HL-60 (cell line): ENCODE measurements around the gene TGFBR1.

Experiments
- DNase-seq, 2 experiments: peaks; one replicate each; pipeline ENCODE4 v3.0.0-alpha.2; 2010 to 2020; ENCODE audit warnings: low read depth in 1 of 2, low spot score in 1 of 2
- H3K27ac ChIP-seq: fragments of 250-450 bp; sonication (Bioruptor Pico); replicated peaks from 2 replicates; pipeline ENCODE4 v1.5.1; 2020; ENCODE audit warnings: mild to moderate bottlenecking, moderate library complexity
- H3K27me3 ChIP-seq: fragments of 250-450 bp; sonication (Bioruptor Pico); 2 replicates; pipeline ENCODE4 v1.5.1; 2021; ENCODE audit warnings: mild to moderate bottlenecking, moderate library complexity; ENCODE audit not compliant: insufficient read depth, poor library complexity, severe bottlenecking
- H3K4me3 ChIP-seq: replicated peaks from 2 replicates; pipeline ENCODE4 v1.5.1; 2011; ENCODE audit warnings: mild to moderate bottlenecking, control low read depth, low read length; ENCODE audit not compliant: insufficient read depth
- CTCF ChIP-seq: IDR thresholded peaks from one replicate; pipeline ENCODE4 v1.5.1; 2011; ENCODE audit warnings: low read length, control low read depth, inconsistent platforms; ENCODE audit not compliant: insufficient read depth
- GABPA ChIP-seq: IDR thresholded peaks from 2 replicates; pipeline ENCODE4 v1.6.1; 2012; ENCODE audit warnings: low read depth
- POLR2AphosphoS5 ChIP-seq: IDR thresholded peaks from 2 replicates; pipeline ENCODE4 v1.6.1; 2012; ENCODE audit warnings: low read depth
- REST ChIP-seq: IDR thresholded peaks from 2 replicates; pipeline ENCODE4 v1.6.1; 2012; ENCODE audit warnings: low read depth; ENCODE audit not compliant: insufficient replicate concordance
- SPI1 ChIP-seq: IDR thresholded peaks from 2 replicates; pipeline ENCODE4 v1.6.1; 2012; ENCODE audit warnings: low read depth, mild to moderate bottlenecking, borderline replicate concordance

The TGFBR1 gene

GRCh38 chr9:99141849-99142248, 36.9 kb downstream of the TGFBR1 start:
- Histone ChIP-seq H3K27ac (no peak overlapping the region), H3K4me3 (no peak overlapping the region), H3K27me3 (no peaks in the 10 kb centered on the region)
- no peak for DNase-seq
- no peak for TF ChIP-seq REST
- no peak for TF ChIP-seq SPI1
- no peak for TF ChIP-seq CTCF
- TF ChIP-seq POLR2AphosphoS5: no peak
- TF ChIP-seq GABPA: no peak

- TF ChIP-seq POLR2AphosphoS5: no peak
- TF ChIP-seq CTCF: no peak
- no peak for TF ChIP-seq GABPA
- TF ChIP-seq SPI1: no peak
- TF ChIP-seq REST: no peak
- no peak for DNase-seq
- H3K4me3 ChIP-seq: no peak overlapping the region
- H3K27ac ChIP-seq: no peak overlapping the region
- H3K27me3 ChIP-seq: no peaks in the 10 kb centered on the region
Measured at GRCh38 chr9:99142275-99142674, 37.4 kb downstream of the TGFBR1 start.

GRCh38 chr9:99143655-99144054, 38.7 kb downstream of the TGFBR1 start:
- Histone ChIP-seq H3K27me3 (no peaks in the 10 kb centered on the region), H3K27ac (no peak overlapping the region)
- no peak for TF ChIP-seq REST
- TF ChIP-seq SPI1: no peak
- TF ChIP-seq GABPA: no peak
- TF ChIP-seq CTCF: no peak
- no peak for TF ChIP-seq POLR2AphosphoS5

More at GRCh38 chr9:99143655-99144054, 38.7 kb downstream of the TGFBR1 start:
- H3K4me3 ChIP-seq: no peak overlapping the region
- no peak for DNase-seq
